Esophagus muscularis mucosa (tissue), 3 donors: ENCODE measurements around the gene DIP2C.

Experiments used
- POLR2A ChIP-seq: fragments of 450-650 bp; IDR thresholded peaks from one replicate; pipeline ENCODE4 v1.6.1; 2017; ENCODE audit warnings: antibody characterized with exemption, moderate library complexity, mild to moderate bottlenecking, low read depth
- POLR2AphosphoS5 ChIP-seq, 2 donors: sonication (generic); formaldehyde crosslinking; IDR thresholded peaks; one replicate each; pipeline ENCODE4 v1.6.1; 2017; ENCODE audit warnings: antibody characterized with exemption in 2 of 2
- TF ChIP-seq, protein P1 (sequence below), 3 experiments: fragments of 200-600 bp in 2 of 3; fragments of 450-650 bp in 1 of 3; sonication (generic) in 2 of 3; IDR thresholded peaks; one replicate each; pipeline ENCODE4 v1.5.1; 2017 to 2019; ENCODE audit warnings: antibody characterized with exemption in 3 of 3, mild to moderate bottlenecking in 2 of 3, moderate library complexity in 1 of 3

DNA sequence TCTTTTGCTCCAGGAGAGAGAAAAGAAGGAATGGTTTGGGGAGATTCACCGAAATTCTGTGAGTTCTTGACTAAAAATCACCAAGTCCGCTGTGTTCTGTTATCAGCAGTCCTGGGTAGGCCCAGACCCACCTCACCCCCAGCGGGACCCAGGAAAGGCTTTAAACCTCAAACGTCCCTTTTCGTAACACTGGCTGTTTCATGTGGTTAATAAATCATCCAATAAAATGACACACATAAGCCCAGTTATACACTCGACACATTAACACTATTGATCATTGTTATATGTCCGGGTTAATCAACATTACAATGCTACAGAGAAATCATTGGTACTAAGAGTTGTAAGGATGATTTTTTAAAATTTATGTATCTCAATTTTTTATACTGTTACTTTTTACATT is 25.2 kb downstream of the DIP2C start:
- TF ChIP-seq, protein P1, sequence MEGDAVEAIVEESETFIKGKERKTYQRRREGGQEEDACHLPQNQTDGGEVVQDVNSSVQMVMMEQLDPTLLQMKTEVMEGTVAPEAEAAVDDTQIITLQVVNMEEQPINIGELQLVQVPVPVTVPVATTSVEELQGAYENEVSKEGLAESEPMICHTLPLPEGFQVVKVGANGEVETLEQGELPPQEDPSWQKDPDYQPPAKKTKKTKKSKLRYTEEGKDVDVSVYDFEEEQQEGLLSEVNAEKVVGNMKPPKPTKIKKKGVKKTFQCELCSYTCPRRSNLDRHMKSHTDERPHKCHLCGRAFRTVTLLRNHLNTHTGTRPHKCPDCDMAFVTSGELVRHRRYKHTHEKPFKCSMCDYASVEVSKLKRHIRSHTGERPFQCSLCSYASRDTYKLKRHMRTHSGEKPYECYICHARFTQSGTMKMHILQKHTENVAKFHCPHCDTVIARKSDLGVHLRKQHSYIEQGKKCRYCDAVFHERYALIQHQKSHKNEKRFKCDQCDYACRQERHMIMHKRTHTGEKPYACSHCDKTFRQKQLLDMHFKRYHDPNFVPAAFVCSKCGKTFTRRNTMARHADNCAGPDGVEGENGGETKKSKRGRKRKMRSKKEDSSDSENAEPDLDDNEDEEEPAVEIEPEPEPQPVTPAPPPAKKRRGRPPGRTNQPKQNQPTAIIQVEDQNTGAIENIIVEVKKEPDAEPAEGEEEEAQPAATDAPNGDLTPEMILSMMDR (IDR thresholded peaks at IDR 0.05): no peak
- TF ChIP-seq POLR2A (no peak), POLR2AphosphoS5 (IDR thresholded peaks at IDR 0.05) (no peak)
